Measurements from ENCODE around the gene CASQ2.

Gene CASQ2

GRCh38 chr1:115656461-115657077 is 111.9 kb downstream of the CASQ2 start:
- no peak for DNase-seq

DNA sequence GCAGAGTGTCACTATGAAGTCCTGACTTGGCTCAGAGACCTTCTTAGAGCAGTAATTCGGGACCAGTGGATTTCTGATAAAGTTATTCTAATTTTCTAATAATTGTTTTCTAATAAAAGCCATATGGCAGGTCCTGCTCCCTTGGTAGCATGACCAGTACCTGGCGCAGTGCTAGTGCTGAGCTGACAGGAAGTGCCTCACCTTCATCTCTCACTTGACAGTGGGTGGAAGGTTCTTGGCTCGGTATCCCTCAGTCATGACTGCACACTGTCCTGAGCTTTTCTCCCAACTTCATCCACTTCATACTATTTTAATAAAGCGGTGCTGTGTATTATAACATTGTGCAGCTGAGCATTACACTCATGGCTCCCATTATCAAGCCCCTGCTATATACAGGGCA is 112.6 kb downstream of the CASQ2 start:
- no peak for DNase-seq

DNA sequence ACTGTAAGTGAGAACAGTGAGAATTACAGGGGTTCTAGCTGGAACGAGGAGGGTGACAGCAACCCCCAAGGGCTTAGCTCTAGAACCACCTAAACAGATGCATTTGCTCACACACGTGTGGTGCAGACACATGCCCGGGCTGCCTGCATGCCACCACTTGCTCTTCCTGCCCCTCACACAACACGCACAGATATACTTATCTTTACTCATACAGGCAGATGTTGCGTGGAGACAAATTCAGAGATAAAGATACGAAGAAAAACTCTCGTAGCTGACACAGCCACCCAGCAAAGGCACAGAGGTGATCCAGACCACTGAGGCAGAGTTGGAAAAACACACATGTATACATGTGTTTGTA is 113.2 kb downstream of the CASQ2 start:
- no peak for DNase-seq

GRCh38 chr1:115654663-115655305 is 113.7 kb downstream of the CASQ2 start:
- DNase-seq, result no peak

DNA sequence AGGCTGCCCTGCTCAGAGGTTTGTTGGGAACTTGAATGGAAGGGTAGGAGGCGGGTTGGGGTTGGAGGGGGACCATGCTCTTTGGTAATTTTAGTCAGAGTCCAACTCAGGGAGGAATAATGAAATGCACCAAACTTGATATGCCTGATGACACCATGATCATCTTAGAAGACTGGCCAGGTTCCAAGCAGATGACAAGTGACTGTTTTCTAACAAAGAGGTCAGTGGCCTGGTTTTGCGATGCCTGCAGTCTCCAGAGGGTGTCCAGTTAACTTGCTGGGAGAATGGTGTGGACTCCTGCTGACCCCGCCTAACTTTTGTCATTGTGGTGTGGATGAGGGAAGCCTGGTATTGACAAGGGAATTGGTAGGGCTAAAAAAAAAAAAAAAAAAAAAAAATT is 114.4 kb downstream of the CASQ2 start:
- no peak for DNase-seq

DNA sequence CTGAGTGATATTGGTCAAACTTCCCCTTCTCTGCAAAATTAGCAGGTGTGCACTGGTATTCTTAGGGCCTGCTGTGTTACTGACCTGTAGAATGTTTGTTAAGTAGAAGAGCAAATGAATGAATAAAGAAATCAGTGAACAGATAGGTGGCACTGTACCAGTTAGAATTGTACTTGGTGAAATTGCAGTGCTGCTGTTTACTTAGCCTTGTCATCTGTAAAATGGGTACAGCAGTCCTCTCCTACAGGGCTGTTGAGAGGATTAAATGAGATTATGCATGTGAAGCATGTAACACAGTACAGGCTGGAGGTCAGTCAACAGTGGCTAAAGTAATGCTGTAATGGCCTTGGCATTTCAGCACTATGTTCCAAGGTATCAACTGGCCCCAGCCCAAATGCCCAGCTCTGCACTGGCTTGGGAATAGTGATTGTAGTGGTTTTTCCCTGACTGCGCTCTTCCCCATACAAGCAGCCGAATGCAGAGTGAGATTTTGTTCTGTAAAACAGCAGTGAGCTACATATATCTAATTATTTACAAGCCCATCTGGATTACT is 116.2 kb downstream of the CASQ2 start:
- no peak for DNase-seq

DNA sequence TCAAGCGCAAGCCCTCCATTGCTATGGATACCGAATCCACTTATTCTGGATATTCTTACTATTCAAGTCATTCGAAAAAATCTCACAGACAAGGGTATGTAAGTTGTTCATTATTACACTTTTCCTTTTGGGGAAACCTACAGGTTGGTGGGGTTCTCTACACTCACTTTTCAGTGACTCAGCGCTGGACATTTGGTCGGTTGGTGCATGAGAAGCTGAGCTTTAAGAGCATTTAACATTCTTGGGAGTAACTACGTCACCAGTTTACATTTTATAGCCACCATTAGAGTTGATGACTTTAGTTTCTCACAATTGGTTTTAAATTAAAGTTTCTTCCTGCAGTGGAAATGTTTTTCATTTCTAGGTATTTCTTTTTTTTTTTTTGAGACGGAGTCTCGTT is 117.1 kb downstream of the CASQ2 start:
- no peak for DNase-seq

DNA sequence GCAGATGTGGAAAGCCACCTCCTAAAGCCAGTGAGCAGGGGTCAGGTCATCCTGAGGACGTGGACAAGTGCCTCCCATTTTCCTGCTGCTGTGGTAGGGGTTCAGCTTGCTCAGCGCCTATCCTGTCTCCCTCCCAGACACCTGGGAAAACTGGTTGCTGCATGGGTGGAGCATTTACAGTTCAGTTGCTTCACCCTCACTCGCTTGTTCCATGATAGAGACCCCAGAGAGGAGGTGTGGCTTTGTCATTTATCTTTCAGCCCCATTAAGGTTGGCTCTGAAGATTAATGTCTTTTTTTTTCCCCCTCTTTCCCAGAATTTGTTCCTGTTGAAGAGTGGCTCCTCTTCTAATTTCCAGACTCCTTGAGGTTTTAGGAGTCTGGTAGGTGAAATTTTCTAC is 117.6 kb downstream of the CASQ2 start:
- no peak for DNase-seq
